Measurements from ENCODE around the gene FBL.
A peak's percentile ranks its signal among the peaks of the same experiment; 100 is the strongest.
"Not testable (repeated sequence)": the region's sequence is repeated elsewhere in the genome, so short reads cannot be mapped to it uniquely, and the experiment has no call there.

The FBL gene

DNA sequence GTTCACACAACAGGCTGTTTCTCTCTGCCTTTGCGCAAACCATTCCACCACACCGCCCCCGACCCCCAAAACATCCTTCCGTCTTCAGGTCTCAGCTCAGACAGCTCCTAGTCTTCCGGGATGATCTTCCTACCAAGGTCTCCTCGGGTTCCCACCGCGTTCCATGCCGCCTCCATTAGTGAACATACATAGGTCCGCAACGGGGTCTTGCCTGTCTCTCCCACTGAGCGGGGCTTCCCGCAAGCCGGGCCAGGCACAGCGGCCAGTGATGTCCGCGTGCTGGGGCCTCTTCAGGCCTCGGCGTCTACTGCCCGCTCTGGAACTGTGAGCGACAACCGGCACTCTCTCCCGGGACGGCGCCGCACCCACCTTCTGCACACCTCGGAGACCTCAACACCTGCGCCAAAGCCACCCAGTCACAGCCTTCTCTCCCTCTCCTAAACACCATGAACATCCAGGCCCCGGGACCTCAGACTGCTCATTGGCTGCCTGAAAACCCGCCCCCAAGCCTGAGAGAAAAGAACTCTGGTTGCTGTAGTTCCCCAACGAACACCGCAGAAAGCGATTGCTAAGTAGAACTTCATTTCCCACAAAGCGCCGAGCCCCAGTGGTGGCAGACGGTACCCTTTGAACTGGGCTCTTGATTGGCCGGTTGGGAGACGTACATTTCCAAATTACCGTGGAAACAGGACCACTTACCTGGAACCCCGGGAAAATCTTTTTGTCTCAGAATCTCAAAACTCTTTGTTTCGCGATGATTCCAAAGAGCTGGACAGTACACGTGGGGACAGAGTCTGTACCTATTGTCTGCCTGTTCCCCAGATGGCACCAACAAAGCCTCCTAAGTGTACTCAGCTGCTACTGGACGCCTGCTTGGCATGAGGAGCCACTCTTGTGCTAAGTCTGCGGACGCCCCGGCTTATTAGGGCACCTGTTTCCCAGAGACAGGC is 21.8 kb downstream of the FBL start:
- peak; percentile 90 for DNase-seq (ENCODE audit: low spot score)

DNA sequence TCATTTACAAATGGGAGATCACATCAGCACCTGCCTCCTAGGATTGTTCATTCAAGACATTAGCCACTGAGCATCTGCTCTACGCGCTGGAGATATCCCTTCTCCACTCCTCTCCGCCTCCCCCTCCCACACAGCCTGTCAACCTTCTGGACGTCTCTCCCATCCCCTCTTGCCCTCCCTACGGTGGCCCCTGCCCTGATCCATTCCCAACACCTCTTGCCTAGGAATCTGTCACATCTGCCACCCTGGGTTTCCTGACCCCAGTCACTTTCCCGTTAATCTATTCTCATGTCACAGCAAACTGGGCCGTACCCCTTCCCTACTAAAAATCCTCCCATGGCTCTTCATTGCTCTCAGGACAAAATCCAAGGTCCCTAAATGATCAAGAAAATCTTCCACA is 22.5 kb downstream of the FBL start:
- no peak for DNase-seq (ENCODE audit: low spot score)

DNA sequence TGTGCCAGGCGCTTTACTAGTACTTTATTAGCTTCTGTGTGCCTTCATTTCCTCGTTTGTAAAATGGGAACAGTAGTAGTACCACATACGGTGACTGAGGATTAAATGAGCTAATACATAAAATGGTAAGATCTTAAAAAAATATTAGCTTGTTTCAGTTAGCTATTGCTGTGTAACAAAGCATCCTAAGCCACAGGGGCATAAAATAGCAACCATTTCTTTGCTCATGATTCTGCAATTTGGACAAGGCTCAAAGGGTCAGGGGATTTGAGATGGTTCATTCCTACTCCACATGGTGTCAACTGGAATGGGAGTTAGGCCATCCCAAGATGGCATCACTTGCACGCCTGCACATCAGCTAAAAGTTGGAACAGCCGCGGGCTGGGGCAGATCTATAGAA is 25.5 kb downstream of the FBL start:
- DNase-seq (ENCODE audit: low spot score) = no peak

DNA sequence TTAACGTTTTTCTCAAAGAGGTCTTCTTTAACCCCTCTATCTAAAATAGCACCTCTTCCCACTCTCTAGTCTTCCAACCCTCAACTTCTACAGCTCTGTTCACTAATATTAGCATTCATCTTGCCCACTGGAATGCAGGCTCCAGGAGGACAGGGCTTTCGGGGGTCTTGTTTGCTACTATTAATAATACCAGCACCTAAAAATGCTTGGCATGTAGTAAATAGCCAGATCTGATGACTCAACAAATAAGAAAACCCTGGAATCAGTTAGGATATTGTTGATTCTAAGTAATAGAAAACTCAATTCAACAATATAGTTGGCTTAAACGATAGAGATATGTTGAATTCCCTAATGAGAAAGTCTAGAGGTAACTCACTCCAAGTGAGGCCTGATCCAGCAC is 26.4 kb downstream of the FBL start:
- DNase-seq (ENCODE audit: low spot score) = no peak

DNA sequence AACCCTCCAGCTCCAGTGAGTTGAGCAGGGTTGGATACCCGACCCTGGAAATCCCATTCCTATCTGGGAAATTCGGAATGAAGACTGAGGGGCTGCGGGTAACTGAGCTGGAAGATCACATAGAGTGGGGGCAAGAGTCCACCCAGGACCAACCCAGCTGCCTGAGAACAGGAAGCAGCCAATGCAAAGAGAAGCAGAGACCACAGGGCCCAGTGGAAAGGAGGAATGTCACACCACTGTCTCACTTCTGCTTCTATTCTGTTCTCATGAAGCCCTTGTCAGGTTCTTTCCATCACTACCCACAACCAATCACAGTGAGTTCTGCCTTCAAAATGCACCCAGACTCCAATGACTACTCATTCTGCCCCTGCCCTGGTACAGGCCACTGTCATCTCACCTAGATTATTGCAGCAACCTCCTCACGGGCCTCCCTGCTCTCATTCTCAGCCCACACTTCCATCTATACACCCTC is 27.5 kb downstream of the FBL start:
- no peak for DNase-seq (ENCODE audit: low spot score)

DNA sequence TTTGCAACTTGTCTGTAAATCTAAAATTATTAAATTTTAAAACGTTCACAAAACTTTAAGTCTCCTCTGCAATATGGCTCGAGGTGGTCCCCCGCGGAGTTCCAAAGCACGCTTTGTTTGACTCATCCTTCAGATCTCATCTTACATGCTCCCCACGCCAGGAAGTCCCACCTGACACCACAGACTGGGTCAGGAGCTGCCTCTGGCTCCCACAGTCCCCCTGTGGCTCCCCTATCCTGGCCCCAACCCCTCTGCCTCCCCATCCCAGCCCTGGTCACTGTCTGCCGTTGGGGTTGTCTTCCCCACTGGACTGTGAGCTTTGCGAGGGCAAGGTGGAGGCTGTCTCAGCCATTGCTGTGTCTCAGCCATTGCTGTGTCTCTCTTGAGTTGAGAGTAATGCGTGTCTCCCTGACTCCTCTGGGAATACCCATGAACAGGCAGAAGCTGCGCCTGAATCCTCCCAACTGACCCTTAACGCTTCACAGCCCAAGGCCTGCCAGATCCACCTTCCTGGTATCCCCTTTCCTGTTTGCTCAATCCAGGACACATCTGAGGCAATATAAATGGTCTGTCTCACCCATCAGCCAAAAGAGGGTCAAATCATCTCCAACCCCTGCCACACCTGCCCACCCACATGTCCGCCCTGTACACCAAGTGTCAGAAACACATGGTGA is 28.2 kb downstream of the FBL start:
- DNase-seq (ENCODE audit: low spot score) = no peak

DNA sequence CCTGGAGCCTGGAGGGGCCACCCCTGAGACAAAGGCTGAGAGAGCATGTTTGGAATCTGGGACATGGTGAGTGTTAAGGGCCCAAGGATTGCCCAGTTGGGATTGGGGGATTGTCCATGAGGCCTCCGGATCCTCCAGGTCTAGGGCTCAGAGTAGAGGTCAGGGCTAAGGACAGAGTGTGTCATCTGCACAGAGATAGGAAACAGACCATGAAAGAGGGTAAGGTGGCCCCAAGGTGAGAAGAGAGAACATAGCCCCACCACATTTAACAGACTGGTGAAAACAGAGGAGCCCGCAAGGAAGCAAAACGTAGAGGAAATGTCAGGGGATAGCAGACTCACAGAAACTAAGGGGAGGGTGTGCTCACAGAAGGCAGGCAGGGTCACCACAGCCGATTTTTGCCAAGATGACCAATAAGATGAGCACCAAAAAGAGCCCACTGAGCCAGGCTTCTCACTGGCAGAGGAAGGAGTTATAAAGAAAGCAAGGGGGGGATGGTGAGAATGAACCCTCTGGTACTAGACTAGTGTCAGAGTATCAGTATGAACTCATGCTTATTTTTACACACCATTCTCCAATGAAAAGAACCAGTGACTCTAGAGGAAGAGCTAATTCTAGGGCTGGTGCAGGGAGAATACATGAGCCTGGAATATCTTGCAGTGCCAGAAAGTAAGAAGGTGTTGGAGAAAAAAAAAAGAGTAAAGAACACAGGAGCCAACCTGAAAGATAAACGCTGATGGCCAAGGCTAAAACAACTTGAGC is 29.7 kb downstream of the FBL start:
- DNase-seq (ENCODE audit: low spot score) = no peak

DNA sequence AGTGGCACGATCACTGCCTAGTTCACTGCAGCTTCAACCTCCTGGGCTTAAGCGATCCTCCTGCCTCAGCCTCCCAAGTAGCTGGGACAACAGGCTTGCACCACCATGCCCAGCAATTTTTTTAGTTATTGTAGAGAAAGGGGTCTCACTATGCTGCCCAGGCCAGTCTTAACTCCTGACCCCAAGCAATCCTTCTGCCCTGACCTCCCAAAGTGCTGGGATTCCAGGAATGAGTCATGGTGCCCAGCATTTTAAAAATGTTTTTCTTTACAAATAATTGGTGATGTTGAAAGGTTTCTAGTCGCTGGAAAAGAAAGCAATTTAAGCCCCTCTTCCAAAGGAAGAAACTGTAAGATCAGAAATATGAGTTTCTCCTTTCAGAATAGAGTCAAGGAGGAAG is 31.6 kb downstream of the FBL start:
- DNase-seq (ENCODE audit: low spot score) = no peak

DNA sequence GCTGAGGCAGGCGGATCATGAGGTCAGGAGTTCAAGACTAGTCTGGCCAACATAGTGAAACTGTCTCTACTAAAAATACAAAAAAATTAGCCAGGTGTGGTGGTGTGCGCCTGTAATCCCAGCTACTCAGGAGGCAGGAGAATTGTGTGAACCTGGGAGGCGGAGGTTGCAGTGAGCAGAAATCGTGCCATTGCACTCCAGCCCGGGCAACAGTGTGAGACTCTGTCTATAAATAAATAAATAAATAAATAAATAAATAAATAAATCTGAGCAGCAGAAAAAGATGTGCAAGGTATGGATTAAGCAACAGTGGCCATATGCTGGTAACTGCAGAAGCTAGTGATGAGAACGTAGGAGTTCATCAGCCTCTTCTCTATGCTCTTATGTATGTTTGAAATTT is 32.1 kb downstream of the FBL start:
- not testable (repeated sequence) for DNase-seq (ENCODE audit: low spot score)

DNA sequence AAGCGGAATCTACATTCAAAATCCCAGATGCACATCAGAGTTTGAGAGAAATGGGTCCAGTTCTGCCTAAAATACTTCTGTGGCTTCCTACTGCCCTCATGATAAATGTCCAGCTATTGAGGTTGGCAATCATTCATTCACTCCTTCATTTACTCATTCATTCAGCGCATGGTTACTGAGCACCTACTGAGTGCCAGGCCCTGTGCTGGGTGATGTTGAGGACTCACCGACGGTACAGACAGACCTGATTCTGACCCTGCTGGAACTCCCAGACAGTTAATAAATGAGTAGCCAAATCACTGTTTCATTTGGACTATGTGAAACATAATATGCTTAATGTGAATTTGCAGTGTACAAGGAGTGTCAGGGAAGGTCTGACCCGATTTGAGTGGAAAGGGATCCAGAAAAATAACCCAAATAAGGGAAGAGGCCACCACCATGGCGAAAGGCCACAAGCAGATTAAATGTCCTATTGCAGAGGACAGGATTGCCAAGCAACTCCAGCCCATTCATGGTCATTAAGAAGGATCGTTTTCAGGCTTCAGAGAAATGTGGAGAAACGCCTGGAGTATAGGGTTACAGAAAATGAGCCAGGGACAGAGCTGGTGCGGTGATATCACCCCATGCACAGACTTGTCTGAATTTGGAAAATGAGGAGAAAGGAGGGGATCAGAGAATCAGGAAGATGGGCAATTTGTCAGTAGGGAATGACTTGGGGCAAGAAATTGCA is 32.8 kb downstream of the FBL start:
- DNase-seq (ENCODE audit: low spot score) = no peak

DNA sequence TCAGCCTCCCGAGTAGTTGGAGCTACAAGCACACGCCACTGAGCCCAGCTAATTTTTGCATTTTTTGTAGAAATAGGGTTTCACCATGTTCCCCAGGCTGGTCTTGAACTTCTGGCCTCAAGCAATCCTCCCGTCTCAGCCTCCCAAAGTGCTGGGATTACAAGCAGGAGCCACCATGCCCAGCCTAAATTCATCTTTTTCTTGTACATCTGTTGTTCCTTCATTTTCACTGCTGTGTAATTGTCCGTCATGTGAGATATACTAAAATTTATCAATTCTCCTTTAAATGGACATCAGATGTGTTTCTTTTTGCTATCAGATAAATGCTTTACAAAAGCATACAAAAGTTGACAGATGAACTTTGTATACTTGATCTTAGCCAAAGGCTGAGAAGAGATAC is 35.1 kb downstream of the FBL start:
- no peak for DNase-seq (ENCODE audit: low spot score)

DNA sequence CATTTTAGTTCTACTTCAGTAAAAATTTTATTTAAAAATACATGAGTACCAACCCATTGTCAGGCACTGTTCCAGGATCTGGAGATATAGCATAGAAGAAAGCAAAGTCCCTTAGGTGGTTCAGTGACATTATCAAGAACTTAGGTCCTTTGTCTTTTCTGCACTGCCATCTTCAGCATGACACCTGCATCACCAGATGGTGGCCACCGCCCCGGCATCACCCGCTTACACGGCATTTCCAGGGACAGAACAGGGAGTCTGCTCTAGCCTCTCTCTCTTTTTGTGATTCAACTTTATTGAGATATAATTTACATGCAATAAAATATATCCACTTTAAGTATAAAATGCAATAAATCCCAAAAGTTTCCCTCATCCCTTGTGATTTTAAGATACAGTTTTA is 35.8 kb downstream of the FBL start:
- DNase-seq (ENCODE audit: low spot score) = no peak

DNA sequence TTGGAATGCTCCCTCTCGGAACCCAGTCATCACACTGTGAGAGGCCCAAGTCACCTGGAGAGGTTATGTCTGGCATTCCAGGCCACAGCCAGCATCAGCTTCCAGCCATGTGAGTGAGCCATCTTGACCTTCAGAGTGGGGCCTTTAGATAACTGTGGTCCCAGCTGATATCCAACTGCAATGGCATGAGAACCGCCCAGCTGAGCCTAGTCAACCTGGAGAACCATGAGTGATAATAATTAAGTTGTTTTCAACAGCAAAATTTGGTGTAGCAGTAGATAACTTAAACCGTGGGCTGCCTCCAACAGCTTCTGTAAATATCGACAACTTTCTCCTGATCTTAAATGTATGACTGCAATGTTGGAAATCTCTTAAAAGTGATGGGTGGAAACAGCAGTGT is 36.8 kb downstream of the FBL start:
- no peak for DNase-seq (ENCODE audit: low spot score)

DNA sequence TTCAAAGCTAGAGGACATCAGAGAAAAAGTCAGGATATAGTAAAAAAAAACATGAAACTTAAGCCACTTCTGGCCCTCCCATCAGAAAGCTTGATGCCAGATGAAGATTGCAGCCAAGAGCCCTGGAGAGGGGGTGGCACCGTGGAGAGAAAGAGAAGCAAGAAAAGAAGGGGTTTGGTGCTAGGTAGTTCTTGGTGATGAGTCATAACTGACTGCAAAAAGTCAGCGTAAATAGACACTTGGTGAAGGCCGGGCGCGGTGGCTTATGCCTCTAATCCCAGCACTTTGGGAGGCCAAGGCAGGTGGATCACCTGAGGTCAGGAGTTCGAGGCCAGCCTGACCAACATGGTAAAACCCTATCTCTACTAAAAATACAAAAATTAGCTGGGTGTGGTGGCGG is 37.5 kb downstream of the FBL start:
- not testable (repeated sequence) for DNase-seq (ENCODE audit: low spot score)

DNA sequence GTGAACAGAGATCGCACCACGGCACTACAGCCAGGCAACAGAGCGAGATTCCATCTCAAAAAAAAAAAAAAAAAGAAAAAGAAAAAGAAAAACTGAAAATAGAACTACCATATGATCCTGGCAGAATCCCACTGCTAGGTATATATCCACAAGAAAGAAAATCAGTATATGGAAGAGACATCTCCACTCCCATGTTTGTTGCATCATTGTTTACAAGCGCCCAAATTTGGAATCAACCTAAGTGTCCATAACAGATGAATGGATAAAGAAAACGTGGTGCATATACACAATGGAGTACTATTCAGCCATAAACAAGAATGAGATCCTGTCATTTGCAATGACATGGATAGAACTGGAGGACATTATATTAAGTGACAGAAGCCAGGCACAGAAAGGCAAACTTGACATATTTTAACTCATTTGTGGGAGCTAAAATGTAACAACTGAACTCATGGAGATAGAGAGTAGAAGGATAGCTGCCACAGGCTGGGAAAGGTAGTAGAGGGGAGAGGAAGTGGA is 38.3 kb downstream of the FBL start:
- no peak for DNase-seq (ENCODE audit: low spot score)

DNA sequence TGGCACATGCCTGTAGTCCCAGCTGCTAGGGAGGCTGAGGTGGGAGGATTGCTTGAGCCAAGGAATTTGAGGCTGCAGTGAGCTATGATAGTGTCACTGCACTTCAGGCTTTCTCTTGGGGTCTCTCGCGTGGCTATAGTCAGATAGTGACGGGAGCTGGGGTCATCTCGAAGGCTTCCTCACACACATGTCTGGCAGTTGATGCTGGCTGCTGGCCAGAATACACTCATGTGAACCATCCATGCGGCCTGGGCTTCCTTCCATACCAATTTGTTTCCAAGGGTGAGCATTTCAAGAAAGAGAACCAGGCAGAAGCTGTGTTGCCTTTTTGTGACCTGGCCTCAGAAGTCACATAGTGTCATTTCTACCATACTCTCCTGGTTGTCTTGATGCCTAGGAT is 41.1 kb downstream of the FBL start:
- DNase-seq (ENCODE audit: low spot score) = no peak

DNA sequence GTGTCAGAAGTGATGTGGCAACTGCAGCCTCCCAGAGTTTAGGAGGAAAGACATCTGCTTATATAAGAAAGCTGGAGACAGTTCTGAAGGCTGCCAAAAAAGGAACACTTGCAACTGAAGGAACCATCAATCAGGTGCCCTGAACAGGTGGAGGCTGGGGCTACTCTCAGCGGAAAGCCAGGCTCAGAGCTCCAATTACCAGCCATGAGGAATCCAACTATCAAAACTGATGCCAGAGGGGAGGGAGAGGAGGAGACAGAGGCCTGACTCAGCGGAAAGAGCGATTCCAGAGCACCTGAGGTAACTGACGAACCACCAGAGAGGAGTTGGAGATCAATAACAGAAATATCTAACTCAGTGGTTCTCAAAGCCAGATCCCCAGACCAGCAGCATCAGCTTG is 43.2 kb downstream of the FBL start:
- no peak for DNase-seq (ENCODE audit: low spot score)

DNA sequence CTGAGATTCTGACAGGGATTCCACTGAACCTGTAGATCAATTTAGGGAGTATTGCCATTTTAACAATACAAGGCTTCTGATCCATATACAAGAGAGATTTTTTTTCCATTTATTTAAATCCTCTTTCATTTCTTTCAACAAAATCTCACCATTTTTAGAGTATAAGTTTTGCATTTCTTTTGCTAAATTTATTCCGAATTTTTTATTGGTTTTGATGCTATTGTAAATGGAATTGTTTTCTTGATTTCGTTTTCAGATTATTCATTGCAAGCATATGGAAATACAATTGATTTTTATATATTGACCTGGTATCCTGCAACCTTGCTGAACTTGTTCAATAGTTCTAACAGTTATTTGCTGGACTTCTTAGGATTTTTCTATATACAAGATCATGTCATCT is 49.1 kb downstream of the FBL start:
- no peak for DNase-seq (ENCODE audit: low spot score)

DNA sequence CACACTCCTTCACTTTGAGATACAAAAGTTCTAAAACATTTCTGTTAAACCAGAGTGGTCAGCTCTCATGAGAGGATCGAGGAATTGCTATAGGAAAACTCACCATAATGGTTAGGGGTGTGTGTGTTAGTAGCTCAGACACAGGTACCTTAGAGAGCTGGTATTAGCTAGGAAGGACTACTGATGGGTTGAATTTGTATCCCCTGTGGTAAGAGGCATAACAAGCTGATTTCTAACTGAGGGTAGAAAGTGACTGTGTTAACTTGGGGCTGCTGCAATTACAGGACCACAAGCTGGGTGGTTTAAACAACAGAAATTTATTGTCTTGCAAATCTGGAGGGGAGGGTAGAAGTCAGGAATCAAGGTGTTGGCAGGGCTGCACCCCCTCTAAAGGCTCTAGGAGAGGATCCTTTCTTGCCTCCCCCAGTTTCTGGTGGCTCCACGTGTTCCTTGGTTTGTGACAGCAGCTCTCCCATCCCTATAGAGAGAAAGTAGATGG is 50.1 kb downstream of the FBL start:
- DNase-seq (ENCODE audit: low spot score) = no peak

DNA sequence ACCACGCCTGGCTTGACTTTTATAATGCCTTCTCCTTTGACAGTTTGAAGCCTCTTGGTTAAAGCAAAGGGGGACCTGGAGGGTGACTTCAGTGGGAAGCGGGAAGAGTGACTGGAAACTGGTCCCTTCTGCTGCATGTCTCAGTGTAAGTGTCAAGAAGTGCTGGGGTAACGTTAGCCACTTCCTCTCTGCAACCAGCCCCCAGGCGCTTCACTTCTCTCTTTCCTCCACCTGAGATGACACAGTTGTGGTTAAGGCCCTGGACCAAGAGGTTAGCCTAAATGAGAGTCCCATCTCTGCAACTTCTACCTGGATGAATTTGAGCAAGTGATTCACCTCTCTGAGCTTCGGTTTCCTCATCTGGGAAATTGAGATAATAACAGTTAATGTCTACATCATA is 51.2 kb downstream of the FBL start:
- no peak for DNase-seq (ENCODE audit: low spot score)

DNA sequence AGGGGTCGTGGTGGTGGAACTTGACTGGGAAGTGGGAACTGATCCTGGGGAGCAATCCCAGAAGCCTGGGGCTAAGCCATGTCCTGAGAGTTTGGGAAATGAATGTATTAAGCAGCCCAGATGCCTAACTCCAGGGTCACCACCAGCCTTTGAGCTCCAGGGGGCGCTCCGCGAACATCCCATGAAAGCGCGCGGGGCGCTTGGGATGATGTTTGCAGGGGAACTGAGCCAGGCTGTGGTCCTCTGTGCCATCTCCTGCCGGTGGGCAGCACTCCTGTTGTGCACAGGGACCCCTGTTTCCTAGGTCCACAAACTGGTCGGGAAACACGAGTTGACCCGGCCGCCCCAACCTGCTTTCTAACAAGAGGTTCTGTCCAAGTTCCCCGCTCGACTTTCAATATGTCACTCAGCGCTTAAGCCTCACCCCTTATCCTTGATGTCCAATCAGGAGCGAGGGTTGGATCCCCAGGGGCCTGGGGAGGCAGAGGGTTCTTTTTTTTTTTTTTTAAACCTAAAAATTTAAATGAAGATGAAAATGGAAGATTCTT is 53.1 kb downstream of the FBL start:
- peak; percentile 86 for DNase-seq (ENCODE audit: low spot score)
